ENCODE data around the gene GPATCH2.

Gene GPATCH2

GRCh38 chr1:217630711-217631591 is at the start of gene GPATCH2, which contains the start of gene SPATA17:
GPATCH2 (minus strand) TSS chr1:217631090; CDS start chr1:217630971, 119 bp downstream.
SPATA17 (plus strand) TSS chr1:217631344; CDS start chr1:217631379, 35 bp downstream.
- DNase-seq (ENCODE audit: low read depth in 2 of 3, low spot score in 1 of 3), result peak; percentile 56 to 73 (median 66)

GRCh38 chr1:217674028-217674729 is 43.3 kb upstream of the GPATCH2 start:
- no peak for DNase-seq (ENCODE audit: low read depth in 2 of 3, low spot score in 1 of 3)

- no peak for DNase-seq (ENCODE audit: low read depth in 2 of 3, low spot score in 1 of 3)
These were observed 42.5 kb upstream of the GPATCH2 start for GRCh38 chr1:217673387-217673786.

DNA sequence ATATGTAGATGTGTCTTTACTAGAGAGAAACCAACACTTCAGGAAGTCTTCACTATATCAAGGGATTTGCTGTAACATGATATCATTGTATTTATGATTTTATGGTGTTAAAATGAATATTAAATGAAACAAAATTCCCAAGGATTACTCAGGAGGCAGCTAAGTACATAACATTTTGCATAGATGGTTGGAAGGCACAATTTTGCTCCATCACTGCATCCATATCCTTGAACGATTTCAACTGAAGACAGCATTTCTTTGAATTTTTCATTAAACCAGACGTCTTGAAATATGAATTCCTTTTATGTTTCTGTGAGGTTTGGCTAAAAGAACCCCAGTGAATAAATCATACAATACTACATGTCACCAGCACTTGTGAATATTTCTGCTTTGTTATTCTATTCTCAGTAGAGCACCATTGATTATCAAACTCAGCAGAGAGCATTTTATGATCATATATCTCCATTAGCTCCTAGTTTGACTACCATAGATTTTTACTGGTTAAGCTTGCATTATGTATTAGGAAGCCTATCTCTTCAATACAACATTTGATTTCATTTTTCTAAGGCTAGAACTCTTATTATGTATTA is 37.6 kb upstream of the GPATCH2 start:
- no peak for DNase-seq (ENCODE audit: low read depth in 2 of 3, low spot score in 1 of 3)

- DNase-seq (ENCODE audit: low read depth in 2 of 3, low spot score in 1 of 3), result no peak
These were observed 30.5 kb upstream of the GPATCH2 start for GRCh38 chr1:217661407-217661806.

GRCh38 chr1:217660353-217661062 is 29.6 kb upstream of the GPATCH2 start:
- no peak for DNase-seq (ENCODE audit: low read depth in 2 of 3, low spot score in 1 of 3)

DNA sequence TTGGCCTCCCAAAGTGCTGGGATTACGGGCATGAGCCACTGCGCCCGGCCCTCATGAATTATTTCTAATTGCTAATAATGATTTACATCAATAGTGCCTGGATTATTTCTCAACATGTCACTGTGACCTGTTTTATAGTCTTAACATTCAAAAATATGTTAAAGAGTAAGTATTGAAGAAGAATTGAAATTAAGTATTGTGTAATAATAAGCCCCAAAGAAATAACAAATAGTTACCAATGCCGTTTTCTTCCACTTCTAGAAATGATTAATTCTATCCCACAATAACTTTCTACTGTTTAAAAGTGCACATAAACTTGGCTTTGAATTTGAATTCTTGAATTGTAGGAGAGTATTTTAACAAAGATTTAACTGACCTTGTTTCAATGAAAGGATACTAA is 19.8 kb upstream of the GPATCH2 start:
- DNase-seq (ENCODE audit: low read depth in 2 of 3, low spot score in 1 of 3), result no peak

DNA sequence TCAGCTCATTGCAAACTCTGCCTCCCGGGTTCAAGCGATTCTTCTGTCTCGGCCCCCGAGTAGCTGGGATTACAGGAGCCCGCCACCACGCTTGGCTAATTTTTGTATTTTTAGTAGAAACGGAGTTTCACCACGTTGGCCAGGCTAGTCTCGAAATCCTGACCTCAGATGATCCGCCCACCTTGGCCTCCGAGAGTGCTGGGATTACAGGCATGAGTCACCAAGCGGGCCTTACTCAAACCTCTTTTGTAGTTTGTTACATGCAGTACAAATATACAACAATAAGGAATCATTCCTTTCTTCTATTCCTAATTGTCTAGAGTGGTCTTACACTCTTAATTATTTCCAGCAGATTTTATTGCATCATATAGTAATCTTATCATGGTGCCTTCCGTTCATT is 16.9 kb upstream of the GPATCH2 start:
- no peak for DNase-seq (ENCODE audit: low read depth in 2 of 3, low spot score in 1 of 3)

DNA sequence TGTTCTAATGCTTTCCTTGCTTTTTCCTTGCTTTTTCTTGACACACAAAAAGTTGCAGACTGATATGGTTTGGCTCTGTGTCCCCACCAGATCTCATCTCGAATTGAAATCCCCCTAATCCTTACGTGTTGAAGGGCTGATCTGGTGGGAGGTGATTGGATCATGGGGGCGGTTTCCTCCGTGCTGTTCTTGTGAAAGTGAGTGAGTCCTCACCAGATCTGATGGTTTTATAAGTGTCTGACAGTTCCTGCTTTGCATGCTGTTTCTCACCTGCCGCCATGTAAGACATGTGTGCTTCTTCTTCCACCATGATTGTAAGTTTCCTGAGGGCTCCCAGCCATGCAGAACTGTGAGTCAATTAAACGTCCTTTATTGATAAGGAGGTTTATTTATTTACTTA is 11.6 kb upstream of the GPATCH2 start:
- no peak for DNase-seq (ENCODE audit: low read depth in 2 of 3, low spot score in 1 of 3)

GRCh38 chr1:217627431-217627830 is 3.5 kb downstream of the GPATCH2 start:
- DNase-seq (ENCODE audit: low read depth in 2 of 3, low spot score in 1 of 3), result no peak

DNA sequence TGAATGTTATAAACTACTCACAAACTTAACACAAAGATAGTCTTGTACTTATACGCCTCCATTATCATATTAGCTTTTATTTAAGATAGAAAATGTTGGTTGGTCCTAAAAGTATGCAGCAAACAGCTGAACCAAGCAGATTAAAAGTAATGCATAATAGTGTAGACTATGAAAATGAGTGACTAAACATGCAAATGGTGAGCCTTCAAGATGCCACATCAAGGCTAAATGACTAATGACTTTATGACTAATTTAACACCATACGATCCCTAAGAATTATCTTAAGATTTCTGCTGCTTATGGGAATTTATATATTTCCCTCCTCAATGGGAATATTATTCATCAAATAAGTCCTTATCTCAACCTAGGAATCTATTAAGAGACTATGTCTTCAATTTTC is 4.6 kb downstream of the GPATCH2 start:
- no peak for DNase-seq (ENCODE audit: low read depth in 2 of 3, low spot score in 1 of 3)

DNA sequence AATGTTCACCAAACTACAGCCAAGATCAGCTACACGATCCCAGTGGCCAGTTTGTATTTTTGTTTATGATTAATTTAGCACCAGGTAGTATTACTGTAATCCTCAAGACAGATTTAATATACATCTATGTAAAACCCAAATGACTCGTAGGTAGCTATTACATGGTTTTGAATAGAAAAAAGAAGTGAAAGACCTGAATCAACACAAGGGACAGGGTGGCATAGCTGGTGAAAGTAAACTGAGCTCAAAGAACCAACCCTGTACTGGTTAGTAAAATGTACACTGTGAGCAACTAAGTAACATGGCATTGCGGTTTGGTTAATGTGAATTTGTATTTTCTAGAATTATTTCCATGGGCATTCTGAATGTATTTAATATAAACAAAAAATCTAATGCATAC is 8.8 kb downstream of the GPATCH2 start:
- no peak for DNase-seq (ENCODE audit: low read depth in 2 of 3, low spot score in 1 of 3)

DNA sequence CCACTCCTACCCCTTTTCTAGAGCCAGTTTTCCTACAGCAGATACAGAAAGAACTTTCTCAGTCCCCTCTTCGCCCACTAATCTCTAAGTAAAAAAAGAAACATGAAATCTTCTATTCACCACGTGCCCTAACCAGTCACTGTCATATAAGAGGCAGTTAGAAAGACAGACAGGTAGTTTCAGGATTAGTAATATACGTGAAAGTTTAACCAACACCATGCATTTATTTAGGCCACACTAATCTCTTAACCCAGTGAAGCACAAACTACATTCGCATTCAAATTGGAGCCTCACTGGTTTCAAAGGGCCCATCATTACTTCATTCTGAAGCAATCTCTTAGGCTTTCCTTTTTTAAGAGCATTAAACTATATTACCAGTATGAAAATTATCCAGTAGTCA is 10.1 kb downstream of the GPATCH2 start:
- DNase-seq (ENCODE audit: low read depth in 2 of 3, low spot score in 1 of 3), result no peak

DNA sequence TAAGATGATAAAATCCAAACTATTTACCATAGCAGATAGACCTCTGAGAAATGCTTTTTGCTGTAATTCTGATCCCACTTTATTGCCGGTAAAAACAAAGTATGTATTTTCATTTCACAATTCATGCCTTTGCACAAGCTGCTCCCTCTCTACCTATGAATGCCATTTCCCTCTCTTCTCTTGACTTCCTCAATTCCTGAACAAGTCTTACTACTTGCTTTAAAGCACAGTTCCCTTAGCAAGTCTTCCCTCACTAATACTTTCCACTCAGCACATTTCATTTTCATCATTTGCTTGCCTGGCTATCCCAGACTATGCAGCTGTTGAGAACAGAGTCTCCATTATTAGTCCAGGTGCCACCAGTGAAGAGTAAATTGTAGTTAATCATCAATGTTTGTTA is 13.8 kb downstream of the GPATCH2 start:
- no peak for DNase-seq (ENCODE audit: low read depth in 2 of 3, low spot score in 1 of 3)

GRCh38 chr1:217614200-217614712 is 16.6 kb downstream of the GPATCH2 start:
- DNase-seq (ENCODE audit: low read depth in 2 of 3, low spot score in 1 of 3), result no peak

DNA sequence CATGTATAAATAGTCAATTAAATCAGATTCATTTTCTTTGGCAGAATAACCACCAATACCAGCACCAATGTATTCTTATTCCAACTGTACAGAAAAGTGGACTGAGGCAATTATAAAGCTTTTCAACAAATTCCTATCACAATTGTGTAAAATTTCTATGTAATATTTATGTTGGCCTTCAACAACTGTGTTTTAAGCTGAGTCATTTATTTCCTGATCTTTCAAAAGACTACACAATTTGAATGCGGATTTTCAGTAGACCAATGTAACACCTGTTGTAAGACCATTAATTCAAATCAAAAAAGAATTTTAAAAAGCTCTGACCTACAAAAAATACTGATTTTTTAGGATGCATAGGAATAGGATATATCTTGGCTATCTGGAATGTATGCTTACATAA is 25.5 kb downstream of the GPATCH2 start:
- DNase-seq (ENCODE audit: low read depth in 2 of 3, low spot score in 1 of 3), result no peak

GRCh38 chr1:217602380-217602779 is 28.5 kb downstream of the GPATCH2 start:
- no peak for DNase-seq (ENCODE audit: low read depth in 2 of 3, low spot score in 1 of 3)

DNA sequence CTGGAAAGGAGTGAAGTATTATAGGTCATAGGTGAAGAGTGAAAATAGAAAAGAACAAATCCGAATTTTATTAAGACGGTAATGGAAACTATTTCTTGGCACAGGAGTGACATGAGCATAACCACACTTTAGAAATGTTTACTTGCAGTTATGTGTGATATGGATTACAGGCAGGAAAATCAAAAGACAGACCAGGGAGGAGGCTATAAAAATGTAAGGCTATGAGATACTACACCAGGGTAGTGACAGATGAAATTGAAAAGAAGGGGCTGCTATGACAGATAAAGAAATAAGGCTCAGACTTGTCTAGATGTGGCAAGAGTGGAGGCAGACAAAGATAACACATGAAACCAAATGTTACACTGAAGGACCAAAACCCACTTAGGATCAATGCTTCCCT is 31.7 kb downstream of the GPATCH2 start:
- no peak for DNase-seq (ENCODE audit: low read depth in 2 of 3, low spot score in 1 of 3)

GRCh38 chr1:217590598-217590997 is 40.3 kb downstream of the GPATCH2 start:
- no peak for DNase-seq (ENCODE audit: low read depth in 2 of 3, low spot score in 1 of 3)

GRCh38 chr1:217586586-217586985 is 44.3 kb downstream of the GPATCH2 start:
- DNase-seq (ENCODE audit: low read depth in 2 of 3, low spot score in 1 of 3), result no peak

DNA sequence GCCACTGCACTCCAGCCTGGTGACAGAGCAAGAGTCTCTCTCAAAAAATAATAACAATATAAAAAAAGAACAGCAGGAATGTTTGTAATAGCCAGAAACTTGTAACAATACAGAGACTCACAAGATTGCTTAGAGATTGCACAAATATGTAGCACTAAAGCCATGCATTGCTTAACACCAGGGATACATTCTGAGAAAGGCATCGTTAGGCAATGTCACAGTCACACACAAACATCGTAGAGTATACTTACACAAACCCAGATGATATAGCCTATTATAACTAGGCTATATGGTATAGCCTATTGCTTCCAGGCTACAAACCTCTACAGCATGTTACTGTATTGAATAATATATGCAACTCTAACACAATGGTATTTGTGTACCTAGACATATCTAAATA is 45.3 kb downstream of the GPATCH2 start:
- no peak for DNase-seq (ENCODE audit: low read depth in 2 of 3, low spot score in 1 of 3)

Measured in stimulated activated CD4-positive, alpha-beta T cell treated with anti-CD3 and anti-CD28 coated beads, Interleukin-12 subunit alpha, Interleukin-12 subunit beta, amount 100 ng/mL, for 48 hours (primary cell).